ENCODE measurements around the gene MED12L. TPM values are rescaled to one million over a fixed set of nuclear protein-coding genes. Genes with fewer than 3 reads are reported as not detected.

The MED12L gene
- total RNA-seq, 1 experiment from 2014 or later = 6.4 TPM

- ATAC-seq = no peak
- intact Hi-C loops (cut with micrococcal nuclease) = no loop called here
These were observed 366.9 kb downstream of the MED12L start for GRCh38 chr3:151452368-151452767.

More at GRCh38 chr3:151452368-151452767, 366.9 kb downstream of the MED12L start:
- H3K4me2 ChIP-seq (ENCODE audit: low read length) = no peak overlapping the region
- ChIA-PET POLR2A (no interaction called here), CTCF (no interaction called here), RAD21 (ENCODE audit: low non-redundant PET in 1 of 2, low total read pairs in 2 of 2, uncharacterized antibody in 2 of 2, unreplicated experiment in 2 of 2) (no interaction called here)
- H3K27me3 ChIP-seq (ENCODE audit: insufficient read depth, low read length) = no peaks in the 10 kb centered on the region
- no peaks in the 10 kb centered on the region for H3K9me3 ChIP-seq (ENCODE audit: control insufficient read depth in 1 of 2, insufficient read depth in 1 of 2, low read depth in 1 of 2, low read length in 2 of 2)
- H3K9ac ChIP-seq (ENCODE audit: low read length) = no peak overlapping the region
- TF ChIP-seq ATF3 (IDR thresholded peaks at IDR 0.05) (no peak), EZH2 (IDR thresholded peaks at IDR 0.05) (no peak), SIN3A (IDR thresholded peaks at IDR 0.05; ENCODE audit: low read depth) (no peak), ZNF274 (IDR thresholded peaks at IDR 0.05; ENCODE audit: low read depth, low read length) (no peak), EGR1 (IDR thresholded peaks at IDR 0.05; ENCODE audit: low read depth) (no peak), ELF1 (IDR thresholded peaks at IDR 0.05; ENCODE audit: borderline replicate concordance, low read depth) (no peak), POLR2A (IDR thresholded peaks at IDR 0.05; ENCODE audit: borderline replicate concordance, extremely low read depth, insufficient read depth, insufficient read length) (no peak), TCF7L2 (IDR thresholded peaks at IDR 0.05; ENCODE audit: borderline replicate concordance, extremely low read depth, insufficient read depth, insufficient read length) (no peak), SP1 (IDR thresholded peaks at IDR 0.05; ENCODE audit: low read depth) (no peak), CEBPB (IDR thresholded peaks at IDR 0.05; ENCODE audit: low read depth) (no peak), SRF (IDR thresholded peaks at IDR 0.05; ENCODE audit: low read depth) (no peak), POLR2AphosphoS5 (IDR thresholded peaks at IDR 0.05; ENCODE audit: low read depth, low read length) (no peak), FOSL1 (IDR thresholded peaks at IDR 0.05; ENCODE audit: low read depth) (no peak), YY1 (IDR thresholded peaks at IDR 0.05; ENCODE audit: extremely low read depth, insufficient replicate concordance, low read depth, low read length) (no peak), RAD21 (IDR thresholded peaks at IDR 0.05; ENCODE audit: low read depth) (no peak), CBX3 (IDR thresholded peaks at IDR 0.05; ENCODE audit: low read depth) (no peak), EZH2phosphoT487 (IDR thresholded peaks at IDR 0.05; ENCODE audit: borderline replicate concordance) (no peak)
- TF ChIP-seq, protein P1, sequence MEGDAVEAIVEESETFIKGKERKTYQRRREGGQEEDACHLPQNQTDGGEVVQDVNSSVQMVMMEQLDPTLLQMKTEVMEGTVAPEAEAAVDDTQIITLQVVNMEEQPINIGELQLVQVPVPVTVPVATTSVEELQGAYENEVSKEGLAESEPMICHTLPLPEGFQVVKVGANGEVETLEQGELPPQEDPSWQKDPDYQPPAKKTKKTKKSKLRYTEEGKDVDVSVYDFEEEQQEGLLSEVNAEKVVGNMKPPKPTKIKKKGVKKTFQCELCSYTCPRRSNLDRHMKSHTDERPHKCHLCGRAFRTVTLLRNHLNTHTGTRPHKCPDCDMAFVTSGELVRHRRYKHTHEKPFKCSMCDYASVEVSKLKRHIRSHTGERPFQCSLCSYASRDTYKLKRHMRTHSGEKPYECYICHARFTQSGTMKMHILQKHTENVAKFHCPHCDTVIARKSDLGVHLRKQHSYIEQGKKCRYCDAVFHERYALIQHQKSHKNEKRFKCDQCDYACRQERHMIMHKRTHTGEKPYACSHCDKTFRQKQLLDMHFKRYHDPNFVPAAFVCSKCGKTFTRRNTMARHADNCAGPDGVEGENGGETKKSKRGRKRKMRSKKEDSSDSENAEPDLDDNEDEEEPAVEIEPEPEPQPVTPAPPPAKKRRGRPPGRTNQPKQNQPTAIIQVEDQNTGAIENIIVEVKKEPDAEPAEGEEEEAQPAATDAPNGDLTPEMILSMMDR (IDR thresholded peaks at IDR 0.05 in 2 of 3, conservative IDR thresholded peaks at IDR 0.05 in 1 of 3; ENCODE audit: borderline replicate concordance in 1 of 3, insufficient read depth in 1 of 3, low read depth in 2 of 3, low read length in 2 of 3) = no peak
- TF ChIP-seq, protein P2, sequence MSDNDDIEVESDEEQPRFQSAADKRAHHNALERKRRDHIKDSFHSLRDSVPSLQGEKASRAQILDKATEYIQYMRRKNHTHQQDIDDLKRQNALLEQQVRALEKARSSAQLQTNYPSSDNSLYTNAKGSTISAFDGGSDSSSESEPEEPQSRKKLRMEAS (IDR thresholded peaks at IDR 0.05) = no peak
- TF ChIP-seq, protein P3, sequence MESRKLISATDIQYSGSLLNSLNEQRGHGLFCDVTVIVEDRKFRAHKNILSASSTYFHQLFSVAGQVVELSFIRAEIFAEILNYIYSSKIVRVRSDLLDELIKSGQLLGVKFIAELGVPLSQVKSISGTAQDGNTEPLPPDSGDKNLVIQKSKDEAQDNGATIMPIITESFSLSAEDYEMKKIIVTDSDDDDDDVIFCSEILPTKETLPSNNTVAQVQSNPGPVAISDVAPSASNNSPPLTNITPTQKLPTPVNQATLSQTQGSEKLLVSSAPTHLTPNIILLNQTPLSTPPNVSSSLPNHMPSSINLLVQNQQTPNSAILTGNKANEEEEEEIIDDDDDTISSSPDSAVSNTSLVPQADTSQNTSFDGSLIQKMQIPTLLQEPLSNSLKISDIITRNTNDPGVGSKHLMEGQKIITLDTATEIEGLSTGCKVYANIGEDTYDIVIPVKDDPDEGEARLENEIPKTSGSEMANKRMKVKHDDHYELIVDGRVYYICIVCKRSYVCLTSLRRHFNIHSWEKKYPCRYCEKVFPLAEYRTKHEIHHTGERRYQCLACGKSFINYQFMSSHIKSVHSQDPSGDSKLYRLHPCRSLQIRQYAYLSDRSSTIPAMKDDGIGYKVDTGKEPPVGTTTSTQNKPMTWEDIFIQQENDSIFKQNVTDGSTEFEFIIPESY (IDR thresholded peaks at IDR 0.05; ENCODE audit: extremely low read depth, insufficient replicate concordance, low read length) = no peak
- H3K9me2 ChIP-seq (ENCODE audit: insufficient read depth) = no peaks in the 10 kb centered on the region
- H3K27ac ChIP-seq (ENCODE audit: low read depth, low read length) = no peak overlapping the region
- no peaks in the 10 kb centered on the region for H3K79me2 ChIP-seq (ENCODE audit: insufficient read depth, low read length)
- no peaks in the 10 kb centered on the region for H4K20me1 ChIP-seq (ENCODE audit: insufficient read depth)
- BruUV-seq (replicated peaks) = no TSS peak
- no peak overlapping the region for H2AFZ ChIP-seq (ENCODE audit: low read depth, low read length, poor library complexity, severe bottlenecking)
- DNase-seq (ENCODE audit: low read depth, low spot score) = no peak
- no peaks in the 10 kb centered on the region for H3K4me1 ChIP-seq (ENCODE audit: control insufficient read depth in 1 of 2, insufficient read depth in 2 of 2, low read length in 2 of 2)
- no peak overlapping the region for H3K4me3 ChIP-seq (replicated peaks in 1 of 2; ENCODE audit: low read depth in 1 of 2, low read length in 2 of 2)
- H3K36me3 ChIP-seq (ENCODE audit: control insufficient read depth in 1 of 2, insufficient read depth in 2 of 2, low read length in 2 of 2) = no peaks in the 10 kb centered on the region
